HG03575 (cell line): Measurements from ENCODE around the gene GLG1.
"Not testable (repeated sequence)": the region's sequence is repeated elsewhere in the genome, so short reads cannot be mapped to it uniquely, and the experiment has no call there.

Experiments used
- ATAC-seq: cut with Tn5 transposase; IDR thresholded peaks from one replicate; pipeline ENCODE4 v1.9.1; 2021; ENCODE audit not compliant: unreplicated experiment, insufficient number of reproducible peaks, low FRiP score; ENCODE audit errors: extremely low read depth

GLG1 gene

DNA sequence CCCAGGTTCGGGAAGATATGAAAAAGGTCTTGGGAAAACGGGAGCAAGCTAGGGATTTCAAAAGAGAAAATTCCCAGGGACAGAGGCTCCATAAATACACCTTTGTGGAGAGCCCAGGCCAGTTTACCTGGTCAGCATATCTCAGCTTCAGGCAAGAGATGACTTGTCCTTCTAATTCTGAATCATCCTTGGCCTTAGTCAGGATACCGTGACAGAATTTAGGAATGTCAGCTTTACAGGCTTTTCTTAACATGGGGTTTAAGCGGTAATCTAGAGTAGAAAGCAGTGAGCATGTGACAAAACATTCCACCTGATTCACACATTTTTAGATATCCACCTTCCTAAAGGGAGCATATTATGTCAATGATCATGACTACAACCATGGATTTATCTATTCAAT is 144.6 kb downstream of the GLG1 start:
- ATAC-seq = no peak

DNA sequence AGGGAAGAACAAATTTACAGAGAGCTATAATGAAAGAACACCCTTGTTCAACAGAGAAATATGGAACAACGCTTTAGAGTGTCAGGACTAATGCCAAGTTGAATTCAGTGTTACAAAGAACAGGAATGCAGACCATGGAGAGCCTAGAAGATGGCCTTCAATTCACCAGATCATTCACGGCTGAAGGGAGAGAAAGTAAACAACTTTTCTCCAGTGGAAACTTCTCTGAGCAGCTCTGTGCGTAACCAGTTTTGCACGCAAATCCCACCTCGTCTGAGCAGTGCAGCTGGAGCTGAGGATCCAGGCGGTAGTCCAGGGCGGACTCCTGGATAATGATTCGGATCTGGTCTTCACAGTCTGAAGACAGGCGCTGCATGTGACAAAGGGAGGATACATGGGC is 145.1 kb downstream of the GLG1 start:
- no peak for ATAC-seq

DNA sequence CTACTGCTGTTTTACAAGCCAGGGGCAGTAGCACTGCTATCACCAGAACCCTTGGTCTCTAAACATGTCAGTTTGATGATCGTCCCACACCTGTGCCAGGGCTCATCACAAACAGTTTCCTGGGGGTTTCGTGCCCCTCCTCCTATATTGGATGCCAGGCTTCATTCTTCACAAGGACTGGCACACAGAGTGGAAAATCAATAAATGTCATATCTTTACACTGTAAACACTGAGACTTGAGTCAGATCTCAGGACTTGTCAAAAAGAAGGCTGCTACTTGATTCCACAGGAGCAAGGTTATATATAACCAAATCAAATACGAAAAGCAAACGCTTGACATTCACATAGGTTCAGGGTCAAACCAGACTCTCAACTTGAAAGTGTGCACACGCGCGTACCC is 146.4 kb downstream of the GLG1 start:
- no peak for ATAC-seq

DNA sequence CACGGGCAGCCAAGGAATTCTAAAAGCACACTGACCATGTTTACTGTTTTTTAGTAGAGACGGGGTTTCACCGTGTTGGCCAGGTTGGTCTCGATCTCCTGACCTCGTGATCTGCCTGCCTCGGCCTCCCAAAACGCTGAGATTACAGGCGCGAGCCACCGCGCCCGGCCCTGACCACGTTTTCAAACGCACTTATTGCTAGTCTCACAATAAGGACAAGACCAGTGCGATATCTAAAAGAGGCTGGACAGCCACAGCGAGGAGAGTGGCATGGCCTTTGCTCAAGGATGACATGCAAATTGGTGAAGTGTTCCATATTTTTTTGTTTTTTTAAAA is 150.7 kb downstream of the GLG1 start:
- ATAC-seq = no peak

DNA sequence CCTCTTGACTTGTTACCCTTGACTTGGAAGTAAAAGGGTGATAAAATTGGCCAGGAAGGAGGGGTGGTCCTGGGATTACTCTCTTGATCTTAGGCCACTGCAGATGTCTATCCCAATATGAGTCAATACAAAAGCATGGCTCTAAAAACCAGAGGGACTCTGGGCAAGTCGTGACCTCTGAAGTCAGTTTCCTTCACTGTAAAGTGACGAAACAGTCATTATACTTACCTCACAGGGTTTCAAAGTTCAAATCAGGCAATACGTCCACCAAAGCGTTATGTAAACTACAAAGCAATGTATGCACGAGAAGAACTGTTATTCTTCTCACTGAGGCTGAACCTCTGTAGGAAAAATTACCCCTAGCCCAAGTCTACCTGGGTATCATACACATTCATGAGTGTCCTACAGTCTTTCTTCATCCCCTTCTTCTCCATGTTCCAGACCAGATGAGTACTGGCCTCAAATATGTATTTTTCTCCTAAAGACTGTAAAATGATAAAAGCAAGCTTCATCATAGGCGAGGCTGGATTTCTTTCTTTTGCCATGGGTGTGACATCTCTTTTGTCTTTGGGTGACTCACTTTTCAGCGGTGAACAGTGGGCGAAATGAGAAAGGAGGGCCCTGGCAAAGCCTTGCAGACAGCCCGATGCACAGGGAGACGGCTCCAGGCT is 151.2 kb downstream of the GLG1 start:
- ATAC-seq = no peak

DNA sequence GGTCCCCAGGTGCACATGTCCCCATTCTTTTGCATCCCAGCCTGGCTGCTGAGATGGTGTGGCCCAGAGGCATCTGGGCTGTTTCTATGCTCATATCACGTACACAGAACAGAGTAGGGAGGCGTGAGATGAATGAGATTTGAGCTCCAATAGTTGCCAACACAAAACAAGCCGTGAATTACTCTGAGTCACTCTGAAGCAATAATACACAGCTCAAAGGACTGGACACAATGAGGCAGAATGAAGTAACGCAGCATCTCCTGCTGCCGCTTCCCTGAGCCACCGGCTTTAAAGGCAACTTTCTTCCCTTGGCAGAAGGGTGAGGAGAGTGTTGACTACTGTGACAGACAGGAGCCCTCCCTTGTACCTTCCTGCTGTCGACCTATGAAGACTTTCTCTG is 151.7 kb downstream of the GLG1 start:
- no peak for ATAC-seq

DNA sequence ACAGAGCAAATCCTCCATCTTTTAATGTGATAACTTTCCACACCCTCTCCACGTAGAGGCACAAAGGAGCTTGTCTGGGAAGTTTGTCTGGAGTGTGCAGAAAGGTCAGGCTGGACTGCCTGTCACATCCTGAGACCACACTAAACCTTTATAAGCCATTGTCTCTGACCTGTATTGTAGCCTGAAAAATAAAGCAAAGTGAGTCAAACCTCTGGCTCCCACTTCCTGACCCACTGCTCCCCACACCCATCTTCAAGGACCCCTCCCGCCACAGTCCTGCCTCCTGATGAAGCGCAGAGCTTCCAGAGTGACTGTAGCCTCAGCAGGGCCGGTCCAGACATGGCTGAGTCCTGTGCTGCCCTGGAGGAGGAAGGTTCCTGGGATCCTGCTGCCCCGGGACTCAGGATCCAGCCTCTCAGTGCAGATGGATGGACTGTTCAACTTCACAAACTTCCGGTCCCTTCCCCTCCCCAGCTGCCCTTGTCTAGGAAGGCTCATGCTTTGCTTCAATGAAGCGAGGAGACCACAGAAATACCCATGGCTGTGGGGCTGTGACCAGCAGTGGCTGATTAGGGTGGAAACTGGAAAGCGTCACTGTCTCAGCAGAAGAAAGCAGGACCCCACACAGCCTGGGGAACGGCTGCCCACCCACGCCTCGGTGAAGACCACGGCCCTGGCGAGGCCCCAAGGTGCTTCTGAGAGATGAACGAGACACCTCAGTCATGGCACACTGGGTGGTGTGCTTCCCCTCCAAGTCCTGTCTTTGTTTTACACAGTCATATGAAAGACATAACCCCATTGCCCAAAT is 154.8 kb downstream of the GLG1 start:
- ATAC-seq = peak; percentile 62

DNA sequence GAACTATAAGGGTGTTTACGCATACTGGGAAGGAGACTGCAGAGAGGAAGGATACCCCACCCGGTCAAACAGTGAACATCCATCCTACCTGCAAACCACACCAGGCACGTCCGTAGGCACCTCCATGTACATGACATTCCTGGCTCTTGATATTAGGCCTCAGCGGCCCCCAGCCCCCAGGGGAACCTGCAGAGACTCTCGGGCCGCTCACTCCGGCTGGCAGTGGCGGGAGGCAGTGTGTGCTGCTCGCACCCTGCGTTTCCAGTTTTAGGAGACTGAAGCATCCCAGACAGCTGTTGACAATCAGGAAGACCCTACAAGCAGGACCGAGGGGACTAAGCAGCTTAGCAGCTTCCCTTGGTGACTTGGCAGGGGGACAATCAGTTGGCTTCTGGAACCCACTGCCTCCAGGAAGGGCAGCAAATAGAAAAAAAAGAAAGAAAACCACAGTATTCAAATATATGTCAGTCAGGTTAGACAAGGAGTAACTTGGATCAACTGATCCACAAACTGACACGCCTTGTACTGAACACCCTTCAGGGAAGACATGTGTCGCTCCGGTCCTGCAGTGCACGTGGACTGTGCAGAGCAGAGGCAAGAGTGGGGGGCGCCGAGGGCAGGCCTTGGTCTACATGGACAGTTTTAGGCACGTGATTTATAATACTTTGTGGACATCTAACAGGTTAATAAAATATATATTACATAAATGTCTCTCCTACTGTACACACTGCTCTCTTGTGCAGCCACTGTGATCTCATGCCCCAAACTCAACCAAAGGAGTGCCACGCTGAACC is 155.8 kb downstream of the GLG1 start:
- ATAC-seq = no peak

DNA sequence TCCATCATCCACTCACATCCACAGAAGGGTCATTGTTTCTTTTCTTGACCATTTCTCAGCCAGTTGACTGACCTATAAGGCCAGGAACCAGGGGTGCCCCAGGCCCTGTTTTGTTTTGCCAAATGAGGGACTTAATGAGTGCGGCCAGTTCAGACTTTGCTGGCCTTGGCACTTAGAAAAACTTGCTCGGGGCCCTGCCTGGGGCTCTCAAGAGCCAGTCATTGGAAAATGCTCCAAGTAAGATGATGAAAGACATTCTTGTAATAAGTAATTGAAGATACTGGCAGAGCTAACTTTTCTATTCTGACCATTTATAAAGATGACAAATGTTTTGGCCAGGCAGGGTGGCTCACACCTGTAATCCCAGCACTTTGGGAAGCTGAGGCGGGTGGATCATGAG is 156.7 kb downstream of the GLG1 start:
- no peak for ATAC-seq

DNA sequence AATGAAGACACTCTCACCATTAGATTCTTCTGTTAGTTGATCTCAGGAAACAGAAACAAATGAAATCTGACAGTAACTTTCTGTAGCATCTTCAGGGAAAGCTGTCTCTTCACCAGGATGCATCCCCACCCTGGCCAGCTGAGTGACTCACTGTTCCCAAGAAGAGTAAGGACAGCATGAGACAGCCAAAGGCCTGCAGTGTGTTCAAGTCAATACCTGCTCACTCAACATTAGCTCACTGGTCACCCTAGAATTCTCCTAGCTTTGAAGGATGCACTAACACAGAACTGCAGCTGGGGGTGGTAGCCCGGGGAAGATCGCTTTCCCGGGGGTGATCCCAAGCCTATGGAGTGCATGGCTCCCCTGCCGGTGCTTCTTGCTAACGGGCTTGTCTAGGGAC is 157.4 kb downstream of the GLG1 start:
- ATAC-seq = no peak

DNA sequence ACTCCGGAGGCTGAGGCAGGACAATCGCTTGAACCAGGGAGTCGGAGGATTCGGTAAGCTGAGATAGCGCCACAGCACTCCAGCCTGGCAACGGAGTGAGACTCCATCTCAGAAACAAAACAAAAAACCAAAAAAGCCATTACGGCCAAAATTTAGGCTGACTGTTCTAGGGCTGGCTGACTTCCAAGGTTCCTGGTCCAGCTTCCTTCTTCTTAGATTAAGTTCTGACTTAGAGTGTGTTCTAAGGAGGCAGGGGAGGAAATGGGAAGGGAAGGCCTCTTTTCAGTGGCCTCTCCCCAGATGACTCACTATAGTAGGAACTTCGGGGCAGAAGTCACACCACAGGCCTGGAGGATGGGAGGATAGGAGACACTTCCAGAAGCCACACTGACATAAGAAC is 157.9 kb downstream of the GLG1 start:
- no peak for ATAC-seq

DNA sequence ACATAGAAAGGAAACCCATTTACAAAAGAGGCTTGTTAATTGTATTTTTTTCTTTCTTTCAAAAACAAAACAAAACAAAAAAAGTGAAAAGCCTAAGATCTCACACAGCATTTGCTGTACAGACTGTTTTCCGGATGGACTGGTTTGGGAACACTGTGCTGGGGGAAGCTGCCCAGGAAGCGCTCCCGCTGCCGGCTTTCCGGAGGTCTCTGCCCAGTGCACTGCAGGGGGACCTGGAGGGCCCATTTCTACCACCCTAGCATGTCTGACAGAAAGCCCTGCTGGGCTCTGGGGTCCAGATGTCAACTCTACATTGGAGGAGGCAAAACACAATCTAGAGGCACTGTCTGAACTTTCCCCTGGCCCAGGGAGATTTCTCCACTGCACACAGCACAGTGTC is 159.3 kb downstream of the GLG1 start:
- ATAC-seq = no peak

DNA sequence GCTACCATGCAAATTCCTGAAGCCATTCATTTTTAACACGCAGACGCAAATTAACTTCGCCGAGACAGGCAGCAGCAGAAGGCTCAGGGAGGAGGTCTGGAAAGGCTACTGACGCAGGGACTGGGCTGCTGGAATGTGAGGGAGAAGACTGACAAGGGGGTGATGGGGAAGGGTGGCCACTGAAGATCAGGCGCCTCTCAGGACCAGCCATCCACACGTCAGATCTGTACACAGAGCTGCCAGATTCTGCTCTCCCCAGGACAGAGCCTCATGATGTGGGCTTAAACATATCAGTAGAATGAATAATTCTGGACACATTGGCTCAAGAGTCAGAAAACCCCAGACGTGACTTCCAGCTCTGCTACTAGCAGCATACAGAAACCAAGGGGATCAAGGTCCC is 160.0 kb downstream of the GLG1 start:
- ATAC-seq = no peak

DNA sequence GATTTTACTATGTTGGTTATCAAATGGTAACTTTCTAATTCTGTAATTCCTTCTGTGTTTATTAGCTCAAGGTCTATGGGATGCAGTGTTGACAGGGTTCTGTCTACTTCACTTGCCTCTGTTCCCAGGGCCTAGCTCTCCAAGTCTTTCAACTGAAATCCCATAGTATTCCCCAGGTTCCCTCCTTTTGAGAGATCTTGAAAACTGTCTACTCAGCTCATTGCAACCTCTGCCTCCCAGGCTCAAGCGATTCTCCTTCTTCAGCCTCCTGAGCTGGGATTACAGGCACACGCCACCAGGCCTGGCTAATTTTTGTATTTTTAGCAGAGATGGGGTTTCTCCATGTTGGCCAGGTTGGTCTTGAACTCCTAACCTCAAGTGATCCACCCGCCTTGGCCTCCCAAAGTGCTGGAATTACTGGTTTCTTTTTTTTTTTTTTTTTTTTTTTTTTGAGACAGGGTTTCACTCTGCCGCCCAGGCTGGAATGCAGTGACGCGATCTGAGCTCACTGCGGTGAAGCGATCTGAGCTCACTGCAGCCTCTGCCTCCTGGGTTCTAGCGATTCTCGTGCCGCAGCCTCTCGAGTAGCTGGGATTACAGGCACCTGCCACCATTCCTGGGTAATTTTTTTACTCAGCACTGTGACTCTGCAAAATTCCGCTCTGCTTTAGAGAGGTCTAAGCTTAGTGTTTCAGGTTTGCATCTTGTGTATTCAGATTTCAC is 163.1 kb downstream of the GLG1 start:
- ATAC-seq = not testable (repeated sequence)

DNA sequence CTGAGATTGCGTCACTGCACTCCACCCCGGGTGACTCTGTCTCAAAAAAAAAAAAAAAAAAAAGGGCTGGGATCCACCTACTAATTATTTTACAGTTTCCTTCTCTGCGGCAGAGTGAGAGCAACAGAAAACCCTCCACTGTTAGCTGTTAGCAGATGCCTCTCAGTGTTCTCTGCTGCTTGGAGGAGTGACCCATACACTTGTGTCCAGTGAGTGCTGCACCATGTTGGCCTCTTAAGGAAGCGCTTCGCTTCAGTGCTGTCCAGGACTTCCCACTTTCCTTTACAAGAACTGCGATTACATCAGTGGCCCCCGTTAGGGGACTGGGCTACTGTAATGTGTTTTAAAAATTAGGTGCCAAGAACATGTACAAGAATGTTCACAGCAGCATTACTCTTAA is 167.2 kb downstream of the GLG1 start:
- ATAC-seq = no peak

DNA sequence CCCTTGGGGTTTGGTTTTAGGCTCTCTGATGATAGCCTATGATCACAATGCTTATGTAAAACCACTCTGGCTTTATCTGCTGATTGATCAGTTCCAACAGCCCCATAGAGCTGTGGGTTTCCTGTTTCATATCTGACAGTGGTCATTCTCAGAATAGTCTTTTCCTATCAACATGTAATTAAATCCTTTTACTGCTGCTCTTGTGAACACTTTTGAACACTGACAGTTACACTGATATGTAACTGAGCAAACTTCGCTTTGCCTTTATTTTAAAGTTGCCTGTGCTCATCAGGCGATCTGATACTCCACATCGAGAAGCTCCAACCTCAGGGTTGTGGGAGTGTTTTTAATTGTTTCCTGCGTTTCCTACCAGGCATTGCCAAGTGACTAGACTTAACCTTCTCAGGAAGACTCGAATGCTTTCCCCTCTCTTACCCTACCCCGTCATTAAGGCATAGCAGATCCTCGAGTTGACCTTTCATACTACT is 168.4 kb downstream of the GLG1 start:
- no peak for ATAC-seq

DNA sequence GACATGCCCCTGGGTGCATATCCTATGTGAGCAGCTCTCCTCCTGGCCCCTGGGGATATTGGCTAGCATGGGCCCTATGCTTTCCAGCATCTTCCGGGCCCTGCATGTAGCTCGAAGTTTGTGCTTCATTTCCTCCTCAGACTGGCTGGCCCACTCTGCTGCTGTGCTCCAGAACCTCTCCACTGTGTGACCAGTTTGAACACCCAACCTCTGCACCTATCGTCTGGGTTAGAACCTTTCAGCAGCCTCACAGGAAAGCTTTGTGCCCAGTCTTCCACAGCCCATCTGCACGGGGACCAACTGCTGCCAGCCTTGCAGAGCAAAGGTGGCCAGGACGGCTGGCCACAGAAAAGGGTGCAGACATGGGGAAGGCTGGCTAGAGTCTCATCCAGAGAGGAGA is 175.4 kb downstream of the GLG1 start:
- no peak for ATAC-seq

DNA sequence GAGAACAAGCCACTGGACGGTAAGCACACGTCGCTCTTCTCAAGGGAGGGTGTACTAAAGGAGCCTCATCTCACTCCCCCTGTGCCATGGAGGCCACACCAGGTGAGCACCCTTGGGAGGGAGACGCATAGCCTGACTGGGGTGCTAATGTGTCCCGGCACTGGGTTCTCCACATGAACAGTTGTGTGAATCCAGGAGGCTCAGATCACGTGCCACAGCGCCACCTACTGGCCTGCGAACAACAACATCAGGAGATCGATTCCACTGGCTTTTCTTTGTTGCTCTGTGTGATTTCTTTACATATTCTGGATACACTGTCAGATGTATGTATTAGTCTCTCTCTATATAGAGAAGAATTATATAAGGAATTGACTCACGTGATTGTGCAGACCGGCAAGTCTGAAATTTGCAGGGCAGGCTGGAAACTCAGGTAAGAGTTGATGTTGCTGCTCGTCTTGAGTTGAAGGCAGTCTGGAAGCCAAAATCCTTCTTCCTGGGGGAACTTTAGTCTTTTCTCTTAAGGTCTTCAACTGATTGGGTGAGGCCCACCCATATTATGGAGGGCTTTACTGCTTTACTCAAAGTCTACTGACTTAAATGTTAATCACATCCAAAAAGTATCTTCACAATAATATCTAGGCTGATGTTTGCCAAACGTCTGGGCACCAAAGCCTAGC is 176.7 kb downstream of the GLG1 start:
- ATAC-seq = not testable (repeated sequence)

DNA sequence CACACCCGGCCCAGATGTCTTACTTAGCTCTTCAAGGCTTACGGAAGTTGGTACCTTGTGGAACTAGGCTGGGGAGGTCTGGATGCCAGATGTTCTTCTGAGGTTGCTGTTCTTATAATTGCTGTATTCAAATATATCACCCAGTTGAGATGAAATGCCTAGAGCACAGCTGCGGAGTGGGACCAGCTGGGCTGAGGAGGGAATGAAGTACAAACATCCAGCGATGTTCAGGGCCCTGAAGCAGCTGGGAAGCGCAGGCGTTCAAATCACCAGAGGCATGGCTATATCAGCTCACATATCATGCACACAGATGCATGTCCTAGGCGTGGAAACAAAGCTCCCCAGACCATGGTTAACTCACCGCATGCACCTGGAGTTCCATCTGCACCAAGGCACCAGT is 178.4 kb downstream of the GLG1 start:
- ATAC-seq = not testable (repeated sequence)
